ENCODE results near the gene HIF1AN.

HIF1AN gene

GRCh38 chr10:100537475-100537874, 1.7 kb downstream of the HIF1AN start:
- Histone ChIP-seq H4K20me1 (ENCODE audit: insufficient read depth, low read length) (peaks cover 28% of the 10 kb centered on the region), H3K4me2 (ENCODE audit: insufficient read depth, low read length) (peak overlapping the region; percentile 96), H3K9ac (ENCODE audit: low read depth, low read length) (peak overlapping the region; percentile 76), H3K9me3 (ENCODE audit: insufficient read depth, low read length, severe bottlenecking) (no peaks in the 10 kb centered on the region), H3K79me2 (ENCODE audit: insufficient read depth, low read length) (peaks cover 50% of the 10 kb centered on the region), H3K36me3 (ENCODE audit: insufficient read depth, low read length) (peaks cover 47% of the 10 kb centered on the region), H3K4me1 (ENCODE audit: insufficient read depth, low read length) (peaks cover 56% of the 10 kb centered on the region), H3K27me3 (ENCODE audit: insufficient read depth, low read length, poor library complexity) (no peaks in the 10 kb centered on the region), H2AFZ (ENCODE audit: low read depth, low read length) (no peak overlapping the region), H3K4me3 (ENCODE audit: low read depth in 1 of 2, low read length in 2 of 2) (peak overlapping the region in 1 of 2 experiments; percentile 14; a peak in 1 of 4 replicates), H3K27ac (ENCODE audit: low read length) (no peak overlapping the region)
- no peak for TF ChIP-seq EZH2 (IDR thresholded peaks at IDR 0.05; ENCODE audit: borderline replicate concordance, low read depth, low read length, severe bottlenecking)
- TF ChIP-seq CTCF (IDR thresholded peaks at IDR 0.05; ENCODE audit: borderline replicate concordance, extremely low read depth, low read length, poor library complexity, severe bottlenecking), result no peak
- DNase-seq (no peak), ATAC-seq (ENCODE audit: insufficient read depth, low read depth) (no peak)

GRCh38 chr10:100544950-100545349, 9.2 kb downstream of the HIF1AN start:
- Histone ChIP-seq H3K4me1 (ENCODE audit: insufficient read depth, low read length) (no peaks in the 10 kb centered on the region), H4K20me1 (ENCODE audit: insufficient read depth, low read length) (peaks cover 14% of the 10 kb centered on the region; the same call in 1 of the 2 replicates), H3K9me3 (ENCODE audit: insufficient read depth, low read length, severe bottlenecking) (no peaks in the 10 kb centered on the region), H3K79me2 (ENCODE audit: insufficient read depth, low read length) (peaks cover 14% of the 10 kb centered on the region), H3K4me2 (ENCODE audit: insufficient read depth, low read length) (no peak overlapping the region), H3K27ac (ENCODE audit: low read length) (no peak overlapping the region), H3K4me3 (ENCODE audit: low read depth in 1 of 2, low read length in 2 of 2) (no peak overlapping the region), H3K27me3 (ENCODE audit: insufficient read depth, low read length, poor library complexity) (no peaks in the 10 kb centered on the region), H2AFZ (ENCODE audit: low read depth, low read length) (no peak overlapping the region), H3K36me3 (ENCODE audit: insufficient read depth, low read length) (peaks cover 91% of the 10 kb centered on the region), H3K9ac (ENCODE audit: low read depth, low read length) (no peak overlapping the region)
- TF ChIP-seq EZH2 (IDR thresholded peaks at IDR 0.05; ENCODE audit: borderline replicate concordance, low read depth, low read length, severe bottlenecking) (no peak), CTCF (IDR thresholded peaks at IDR 0.05; ENCODE audit: borderline replicate concordance, extremely low read depth, low read length, poor library complexity, severe bottlenecking) (no peak)
- no peak for DNase-seq
- ATAC-seq (ENCODE audit: insufficient read depth, low read depth), result no peak

GRCh38 chr10:100551196-100551595, 15.5 kb downstream of the HIF1AN start:
- Histone ChIP-seq H3K4me3 (ENCODE audit: low read depth in 1 of 2, low read length in 2 of 2) (no peak overlapping the region), H3K27ac (ENCODE audit: low read length) (no peak overlapping the region), H3K9ac (ENCODE audit: low read depth, low read length) (no peak overlapping the region), H3K36me3 (ENCODE audit: insufficient read depth, low read length) (peaks cover 74% of the 10 kb centered on the region), H4K20me1 (ENCODE audit: insufficient read depth, low read length) (0 out of 2 replicates have a peak, but pooled peaks cover 3% of the 10 kb centered on the region), H3K9me3 (ENCODE audit: insufficient read depth, low read length, severe bottlenecking) (no peaks in the 10 kb centered on the region), H3K4me1 (ENCODE audit: insufficient read depth, low read length) (no peaks in the 10 kb centered on the region), H3K79me2 (ENCODE audit: insufficient read depth, low read length) (no peaks in the 10 kb centered on the region), H2AFZ (ENCODE audit: low read depth, low read length) (no peak overlapping the region), H3K4me2 (ENCODE audit: insufficient read depth, low read length) (no peak overlapping the region), H3K27me3 (ENCODE audit: insufficient read depth, low read length, poor library complexity) (no peaks in the 10 kb centered on the region)
- TF ChIP-seq CTCF (IDR thresholded peaks at IDR 0.05; ENCODE audit: borderline replicate concordance, extremely low read depth, low read length, poor library complexity, severe bottlenecking), result no peak
- ATAC-seq (ENCODE audit: insufficient read depth, low read depth) (no peak), DNase-seq (no peak)

GRCh38 chr10:100551738-100552137, 16.0 kb downstream of the HIF1AN start:
- H2AFZ ChIP-seq (ENCODE audit: low read depth, low read length), result no peak overlapping the region
- ATAC-seq (ENCODE audit: insufficient read depth, low read depth), result peak; percentile 53
- 0 out of 2 replicates have a peak, but pooled peaks cover 3% of the 10 kb centered on the region for H4K20me1 ChIP-seq (ENCODE audit: insufficient read depth, low read length)
- H3K9me3 ChIP-seq (ENCODE audit: insufficient read depth, low read length, severe bottlenecking), result no peaks in the 10 kb centered on the region
- no peak overlapping the region for H3K27ac ChIP-seq (ENCODE audit: low read length)
- H3K4me3 ChIP-seq (ENCODE audit: low read depth in 1 of 2, low read length in 2 of 2), result no peak overlapping the region
- H3K27me3 ChIP-seq (ENCODE audit: insufficient read depth, low read length, poor library complexity), result no peaks in the 10 kb centered on the region
- no peak overlapping the region for H3K9ac ChIP-seq (ENCODE audit: low read depth, low read length)
- H3K36me3 ChIP-seq (ENCODE audit: insufficient read depth, low read length), result peaks cover 70% of the 10 kb centered on the region
- no peak overlapping the region for H3K4me2 ChIP-seq (ENCODE audit: insufficient read depth, low read length)
- no peak for DNase-seq
- TF ChIP-seq EZH2 (IDR thresholded peaks at IDR 0.05; ENCODE audit: borderline replicate concordance, low read depth, low read length, severe bottlenecking) (no peak), CTCF (IDR thresholded peaks at IDR 0.05; ENCODE audit: borderline replicate concordance, extremely low read depth, low read length, poor library complexity, severe bottlenecking) (no peak)
- no peaks in the 10 kb centered on the region for H3K4me1 ChIP-seq (ENCODE audit: insufficient read depth, low read length)
- H3K79me2 ChIP-seq (ENCODE audit: insufficient read depth, low read length), result no peaks in the 10 kb centered on the region

Measured in DND-41 (cell line).